HepG2 (cell line): ENCODE measurements around the gene YWHAQ. TPM values are rescaled to one million over a fixed set of nuclear protein-coding genes. Genes with fewer than 3 reads are reported as not detected.
A peak's percentile ranks its signal among the peaks of the same experiment; 100 is the strongest.

Experiments used
- ERF ChIP-seq: IDR thresholded peaks from 2 replicates; pipeline ENCODE4 v1.6.1; 2018; ENCODE audit warnings: missing biosample characterization, missing genetic modification reagents
- IKZF4 ChIP-seq: sonication (generic); formaldehyde crosslinking; IDR thresholded peaks from 2 replicates; pipeline ENCODE4 v1.5.1; 2020; ENCODE audit warnings: borderline replicate concordance, mild to moderate bottlenecking, low read depth, missing genetic modification reagents; ENCODE audit errors: not compliant biosample characterization
- MAFG ChIP-seq: sonication (generic); formaldehyde crosslinking; IDR thresholded peaks from 2 replicates; pipeline ENCODE4 v1.5.1; 2020; ENCODE audit warnings: mild to moderate bottlenecking, missing genetic modification reagents
- NFIC ChIP-seq: IDR thresholded peaks from 2 replicates; pipeline ENCODE4 v1.6.1; 2012; ENCODE audit warnings: mild to moderate bottlenecking, low read length, inconsistent platforms
- NFKB2 ChIP-seq: sonication (generic); formaldehyde crosslinking; IDR thresholded peaks from 2 replicates; pipeline ENCODE4 v1.4.0; 2020; ENCODE audit warnings: missing genetic modification reagents, borderline replicate concordance
- SNRNP70 ChIP-seq: fragments of 200-400 bp; formaldehyde crosslinking; IDR thresholded peaks from 2 replicates; pipeline ENCODE4 v1.6.1; 2017; ENCODE audit warnings: mild to moderate bottlenecking, low read depth, low read length, moderate library complexity
- SYNCRIP ChIP-seq: fragments of 200-400 bp; formaldehyde crosslinking; IDR thresholded peaks from 2 replicates; pipeline ENCODE4 v1.6.1; 2018; ENCODE audit warnings: mild to moderate bottlenecking, low read depth, low read length; ENCODE audit not compliant: insufficient read depth
- TBP ChIP-seq: sonication (generic); formaldehyde crosslinking; IDR thresholded peaks from 2 replicates; pipeline ENCODE4 v1.5.0; 2020; ENCODE audit warnings: missing genetic modification reagents
- ZFP36L1 ChIP-seq: sonication (generic); formaldehyde crosslinking; IDR thresholded peaks from 2 replicates; pipeline ENCODE4 v1.8.0; 2022; ENCODE audit warnings: mild to moderate bottlenecking, missing genetic modification reagents, moderate library complexity
- ZFP37 ChIP-seq: sonication (generic); formaldehyde crosslinking; IDR thresholded peaks from 2 replicates; pipeline ENCODE4 v1.4.0; 2020; ENCODE audit warnings: missing genetic modification reagents, borderline replicate concordance
- ZNF446 ChIP-seq: sonication (generic); formaldehyde crosslinking; IDR thresholded peaks from 2 replicates; pipeline ENCODE4 v1.5.0; 2020; ENCODE audit warnings: mild to moderate bottlenecking, missing genetic modification reagents
- ZNF713 ChIP-seq: sonication (generic); formaldehyde crosslinking; IDR thresholded peaks from 2 replicates; pipeline ENCODE4 v1.4.0; 2020; ENCODE audit warnings: mild to moderate bottlenecking, missing genetic modification reagents
- ZNF720 ChIP-seq: sonication (generic); formaldehyde crosslinking; IDR thresholded peaks from 2 replicates; pipeline ENCODE4 v1.4.0; 2020; ENCODE audit warnings: missing genetic modification reagents
- ZNF792 ChIP-seq: IDR thresholded peaks from 2 replicates; pipeline ENCODE4 v1.6.1; 2016
- polyA plus RNA-seq, 8 experiments: library from polyadenylated mRNA; depleted of rRNA in 3 of 8; stranded (reverse) in 7 of 8; unstranded in 1 of 8; fragments of >200 nt; fragmentation: Illumina TruSeq in 4 of 8; extraction: Trizol in 4 of 8; gene quantifications; 2 replicates each; pipeline versions ENCODE4 v1.2.1 to v1.2.3, GENCODE V29; 2011 to 2016; ENCODE audit warnings: low read depth in 4 of 8, missing spikeins in 1 of 8, mixed read lengths in 1 of 8; ENCODE audit not compliant: insufficient read depth in 1 of 8
- total RNA-seq, 5 experiments: library from RNA; depleted of rRNA; stranded (reverse); fragments of >200 nt; fragmentation: Illumina TruSeq; extraction: Trizol; gene quantifications; 2 replicates each; pipeline ENCODE4 v1.2.3, GENCODE V29; 2016; ENCODE audit warnings: low read depth in 1 of 5
- TF ChIP-seq, protein P1 (sequence below): sonication (generic); formaldehyde crosslinking; IDR thresholded peaks from 2 replicates; pipeline ENCODE4 v1.4.0; 2020; ENCODE audit warnings: mild to moderate bottlenecking, missing genetic modification reagents
- TF ChIP-seq, protein P2 (sequence below): sonication (generic); formaldehyde crosslinking; IDR thresholded peaks from 2 replicates; pipeline ENCODE4 v1.4.0; 2020; ENCODE audit warnings: missing genetic modification reagents, low read depth, mild to moderate bottlenecking, borderline replicate concordance
- TF ChIP-seq, protein P3 (sequence below): sonication (generic); formaldehyde crosslinking; IDR thresholded peaks from 2 replicates; pipeline ENCODE4 v1.4.0; 2020; ENCODE audit warnings: missing genetic modification reagents
- TF ChIP-seq, protein P4 (sequence below): sonication (generic); formaldehyde crosslinking; conservative IDR thresholded peaks from 2 replicates; pipeline ENCODE4 v1.4.0; 2020; ENCODE audit warnings: missing genetic modification reagents

YWHAQ gene
- total and polyA plus RNA-seq, 2 of the 13 experiments (the other 11 are each of a cell fraction or from before 2014, with no cell fraction given): 160 to 304 TPM

DNA sequence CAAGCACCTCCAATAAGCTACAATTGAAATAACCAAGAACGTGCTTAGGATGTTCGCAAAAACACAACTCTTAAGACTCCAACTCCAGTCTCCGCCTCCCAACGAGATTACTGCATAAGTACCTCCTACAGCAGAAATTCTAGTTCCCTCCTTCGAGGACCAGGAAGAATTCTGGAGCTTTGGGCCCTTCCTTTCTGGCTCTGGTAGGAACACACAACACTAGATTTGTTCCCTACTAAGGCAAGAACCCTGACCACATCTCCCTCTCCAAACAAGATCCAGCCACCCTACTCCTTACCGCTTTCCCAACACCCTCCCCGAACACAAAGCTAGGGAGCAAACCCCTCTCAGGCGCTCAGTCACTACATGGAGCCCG is 75.9 kb downstream of the YWHAQ start (continued):
- TF ChIP-seq, protein P1, sequence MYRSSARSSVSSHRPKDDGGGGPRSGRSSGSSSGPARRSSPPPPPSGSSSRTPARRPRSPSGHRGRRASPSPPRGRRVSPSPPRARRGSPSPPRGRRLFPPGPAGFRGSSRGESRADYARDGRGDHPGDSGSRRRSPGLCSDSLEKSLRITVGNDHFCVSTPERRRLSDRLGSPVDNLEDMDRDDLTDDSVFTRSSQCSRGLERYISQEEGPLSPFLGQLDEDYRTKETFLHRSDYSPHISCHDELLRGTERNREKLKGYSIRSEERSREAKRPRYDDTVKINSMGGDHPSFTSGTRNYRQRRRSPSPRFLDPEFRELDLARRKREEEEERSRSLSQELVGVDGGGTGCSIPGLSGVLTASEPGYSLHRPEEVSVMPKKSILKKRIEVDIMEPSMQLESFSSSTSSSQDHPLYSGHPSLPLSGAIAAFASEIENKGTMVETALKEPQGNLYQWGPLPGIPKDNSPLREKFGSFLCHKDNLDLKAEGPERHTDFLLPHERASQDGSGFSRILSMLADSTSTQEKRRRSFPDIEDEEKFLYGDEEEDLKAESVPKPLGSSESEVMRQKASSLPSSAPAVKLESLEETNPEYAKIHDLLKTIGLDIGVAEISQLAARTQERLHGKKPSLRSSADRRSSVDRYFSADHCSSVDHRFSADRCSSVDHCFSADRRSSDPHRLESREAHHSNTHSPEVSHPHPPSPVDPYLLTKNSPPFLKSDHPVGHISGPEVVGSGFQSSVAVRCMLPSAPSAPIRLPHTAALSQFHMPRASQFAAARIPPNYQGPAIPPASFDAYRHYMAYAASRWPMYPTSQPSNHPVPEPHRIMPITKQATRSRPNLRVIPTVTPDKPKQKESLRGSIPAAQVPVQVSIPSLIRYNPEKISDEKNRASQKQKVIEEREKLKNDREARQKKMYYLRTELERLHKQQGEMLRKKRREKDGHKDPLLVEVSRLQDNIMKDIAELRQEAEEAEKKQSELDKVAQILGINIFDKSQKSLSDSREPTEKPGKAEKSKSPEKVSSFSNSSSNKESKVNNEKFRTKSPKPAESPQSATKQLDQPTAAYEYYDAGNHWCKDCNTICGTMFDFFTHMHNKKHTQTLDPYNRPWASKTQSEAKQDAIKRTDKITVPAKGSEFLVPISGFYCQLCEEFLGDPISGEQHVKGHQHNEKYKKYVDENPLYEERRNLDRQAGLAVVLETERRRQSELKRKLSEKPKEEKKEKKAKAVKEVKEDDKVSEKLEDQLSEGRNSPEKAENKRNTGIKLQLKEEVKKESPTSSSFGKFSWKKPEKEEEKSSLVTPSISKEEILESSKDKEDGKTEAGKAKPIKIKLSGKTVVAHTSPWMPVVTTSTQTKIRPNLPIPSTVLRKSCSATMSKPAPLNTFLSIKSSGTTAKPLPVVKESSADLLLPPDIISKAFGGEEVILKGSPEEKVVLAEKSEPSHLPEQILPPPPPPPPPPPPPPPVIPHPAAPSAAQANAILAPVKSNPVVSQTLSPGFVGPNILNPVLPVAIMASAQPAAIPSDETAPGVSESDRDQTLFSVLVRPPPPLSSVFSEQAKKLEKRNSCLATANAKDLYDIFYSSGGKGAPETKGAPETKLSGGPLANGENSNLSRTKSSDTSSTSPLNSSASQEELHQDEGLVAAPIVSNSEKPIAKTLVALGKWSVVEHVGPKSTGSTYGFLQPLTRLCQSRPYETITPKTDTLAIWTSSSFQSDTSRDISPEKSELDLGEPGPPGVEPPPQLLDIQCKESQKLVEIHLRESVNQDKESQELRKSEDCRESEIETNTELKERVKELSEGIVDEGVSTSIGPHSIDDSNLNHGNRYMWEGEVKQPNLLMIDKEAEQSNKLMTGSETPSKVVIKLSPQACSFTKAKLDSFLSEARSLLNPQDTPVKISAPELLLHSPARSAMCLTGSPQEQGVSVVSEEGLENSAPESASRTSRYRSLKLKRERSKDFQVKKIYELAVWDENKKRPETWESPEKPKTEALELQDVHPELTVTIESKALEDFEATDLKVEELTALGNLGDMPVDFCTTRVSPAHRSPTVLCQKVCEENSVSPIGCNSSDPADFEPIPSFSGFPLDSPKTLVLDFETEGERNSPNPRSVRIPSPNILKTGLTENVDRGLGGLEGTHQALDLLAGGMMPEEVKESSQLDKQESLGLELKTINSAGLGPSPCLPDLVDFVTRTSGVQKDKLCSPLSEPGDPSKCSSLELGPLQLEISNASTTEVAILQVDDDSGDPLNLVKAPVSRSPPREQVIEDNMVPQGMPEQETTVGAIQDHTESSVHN (CRISPR knock-in tag): no peak
- TF ChIP-seq NFIC: no peak
- no peak for TF ChIP-seq SYNCRIP
- TF ChIP-seq, protein P2, sequence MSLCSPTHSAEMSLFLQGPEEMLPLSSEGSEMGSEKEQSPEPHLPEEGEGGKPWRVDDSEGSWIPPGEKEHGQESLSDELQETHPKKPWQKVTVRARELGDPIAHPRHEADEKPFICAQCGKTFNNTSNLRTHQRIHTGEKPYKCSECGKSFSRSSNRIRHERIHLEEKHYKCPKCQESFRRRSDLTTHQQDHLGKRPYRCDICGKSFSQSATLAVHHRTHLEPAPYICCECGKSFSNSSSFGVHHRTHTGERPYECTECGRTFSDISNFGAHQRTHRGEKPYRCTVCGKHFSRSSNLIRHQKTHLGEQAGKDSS (CRISPR knock-in tag): no peak
- no peak for TF ChIP-seq ERF (CRISPR knock-in tag)
- no peak for TF ChIP-seq MAFG
- TF ChIP-seq ZNF792 (CRISPR knock-in tag): peak; percentile 7; the same call in 1 of the 2 replicates
- no peak for TF ChIP-seq ZNF446 (CRISPR knock-in tag)
- TF ChIP-seq SNRNP70: no peak
- TF ChIP-seq ZFP37: no peak
- TF ChIP-seq TBP (CRISPR knock-in tag): no peak
- no peak for TF ChIP-seq ZFP36L1 (CRISPR knock-in tag)
- TF ChIP-seq ZNF720 (CRISPR knock-in tag): no peak
- TF ChIP-seq ZNF713 (CRISPR knock-in tag): no peak
- TF ChIP-seq NFKB2 (CRISPR knock-in tag): no peak
- TF ChIP-seq, protein P3, sequence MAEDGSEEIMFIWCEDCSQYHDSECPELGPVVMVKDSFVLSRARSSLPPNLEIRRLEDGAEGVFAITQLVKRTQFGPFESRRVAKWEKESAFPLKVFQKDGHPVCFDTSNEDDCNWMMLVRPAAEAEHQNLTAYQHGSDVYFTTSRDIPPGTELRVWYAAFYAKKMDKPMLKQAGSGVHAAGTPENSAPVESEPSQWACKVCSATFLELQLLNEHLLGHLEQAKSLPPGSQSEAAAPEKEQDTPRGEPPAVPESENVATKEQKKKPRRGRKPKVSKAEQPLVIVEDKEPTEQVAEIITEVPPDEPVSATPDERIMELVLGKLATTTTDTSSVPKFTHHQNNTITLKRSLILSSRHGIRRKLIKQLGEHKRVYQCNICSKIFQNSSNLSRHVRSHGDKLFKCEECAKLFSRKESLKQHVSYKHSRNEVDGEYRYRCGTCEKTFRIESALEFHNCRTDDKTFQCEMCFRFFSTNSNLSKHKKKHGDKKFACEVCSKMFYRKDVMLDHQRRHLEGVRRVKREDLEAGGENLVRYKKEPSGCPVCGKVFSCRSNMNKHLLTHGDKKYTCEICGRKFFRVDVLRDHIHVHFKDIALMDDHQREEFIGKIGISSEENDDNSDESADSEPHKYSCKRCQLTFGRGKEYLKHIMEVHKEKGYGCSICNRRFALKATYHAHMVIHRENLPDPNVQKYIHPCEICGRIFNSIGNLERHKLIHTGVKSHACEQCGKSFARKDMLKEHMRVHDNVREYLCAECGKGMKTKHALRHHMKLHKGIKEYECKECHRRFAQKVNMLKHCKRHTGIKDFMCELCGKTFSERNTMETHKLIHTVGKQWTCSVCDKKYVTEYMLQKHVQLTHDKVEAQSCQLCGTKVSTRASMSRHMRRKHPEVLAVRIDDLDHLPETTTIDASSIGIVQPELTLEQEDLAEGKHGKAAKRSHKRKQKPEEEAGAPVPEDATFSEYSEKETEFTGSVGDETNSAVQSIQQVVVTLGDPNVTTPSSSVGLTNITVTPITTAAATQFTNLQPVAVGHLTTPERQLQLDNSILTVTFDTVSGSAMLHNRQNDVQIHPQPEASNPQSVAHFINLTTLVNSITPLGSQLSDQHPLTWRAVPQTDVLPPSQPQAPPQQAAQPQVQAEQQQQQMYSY: no peak
- TF ChIP-seq, protein P4, sequence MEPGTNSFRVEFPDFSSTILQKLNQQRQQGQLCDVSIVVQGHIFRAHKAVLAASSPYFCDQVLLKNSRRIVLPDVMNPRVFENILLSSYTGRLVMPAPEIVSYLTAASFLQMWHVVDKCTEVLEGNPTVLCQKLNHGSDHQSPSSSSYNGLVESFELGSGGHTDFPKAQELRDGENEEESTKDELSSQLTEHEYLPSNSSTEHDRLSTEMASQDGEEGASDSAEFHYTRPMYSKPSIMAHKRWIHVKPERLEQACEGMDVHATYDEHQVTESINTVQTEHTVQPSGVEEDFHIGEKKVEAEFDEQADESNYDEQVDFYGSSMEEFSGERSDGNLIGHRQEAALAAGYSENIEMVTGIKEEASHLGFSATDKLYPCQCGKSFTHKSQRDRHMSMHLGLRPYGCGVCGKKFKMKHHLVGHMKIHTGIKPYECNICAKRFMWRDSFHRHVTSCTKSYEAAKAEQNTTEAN (CRISPR knock-in tag): no peak
- TF ChIP-seq IKZF4 (CRISPR knock-in tag): no peak
